Measurements from ENCODE around the gene ZNF248.

The ZNF248 gene

GRCh38 chr10:37737336-37737735 lies 120.1 kb downstream of the ZNF248 start:
- no peak for DNase-seq

GRCh38 chr10:37736120-37736519 lies 121.3 kb downstream of the ZNF248 start:
- DNase-seq = no peak

GRCh38 chr10:37734971-37735370 lies 122.4 kb downstream of the ZNF248 start:
- DNase-seq = no peak

All from NCI-H1092 (cell line).